HL-60/S4 (cell line): ENCODE data around the gene NPW.

Source experiments
- in situ Hi-C: fragments of 300-500 bp; cut with MboI; formaldehyde crosslinking; loops from 2 replicates; pipeline ENCODE4 v1.14.3; 2022; ENCODE audit warnings: low sequenced_read_pairs

NPW gene

GRCh38 chr16:2016407-2016922 is 3.1 kb upstream of the NPW start:
- in situ Hi-C loops, result loop anchor here (10.0 to 25.0 kb wide), 2 partner anchors 128 to 471 kb away; partner anchors contain the start of genes RAB26 and TBC1D24

- in situ Hi-C loops, result loop anchor here (10.0 to 25.0 kb wide), 2 partner anchors 125 to 467 kb away; partner anchors contain the start of genes RAB26 and TBC1D24
Observed at GRCh38 chr16:2019921-2020831, 591 bp downstream of the NPW start.

- in situ Hi-C loops, result loop anchor here (25.0 kb wide), 1 partner anchor 465 kb away; the partner anchor contains the start of gene TBC1D24
Observed at GRCh38 chr16:2022723-2023091, 3.1 kb downstream of the NPW start.

- in situ Hi-C loops, result loop anchor here (25.0 kb wide), 1 partner anchor 464 kb away; the partner anchor contains the start of gene TBC1D24
Observed at GRCh38 chr16:2023092-2024031, 3.8 kb downstream of the NPW start.

GRCh38 chr16:2024032-2024420 is 4.4 kb downstream of the NPW start:
- in situ Hi-C loops, result loop anchor here (25.0 kb wide), 1 partner anchor 463 kb away; the partner anchor contains the start of gene TBC1D24

- in situ Hi-C loops, result no loop called here
Observed at GRCh38 chr16:2025251-2025650, 5.7 kb downstream of the NPW start.

- in situ Hi-C loops, result no loop called here
Observed at GRCh38 chr16:2025878-2026460, 6.4 kb downstream of the NPW start.

- in situ Hi-C loops, result no loop called here
Observed at GRCh38 chr16:2026461-2027023, 7.0 kb downstream of the NPW start, which contains the start of gene NHERF2. Gene NHERF2 (plus strand): TSS chr16:2026902. CDS start chr16:2027006, 104 bp downstream.

- in situ Hi-C loops, result no loop called here
Observed at GRCh38 chr16:2027024-2028010, 7.7 kb downstream of the NPW start.

- in situ Hi-C loops, result no loop called here
Observed at GRCh38 chr16:2028146-2028545, 8.6 kb downstream of the NPW start.

- in situ Hi-C loops, result no loop called here
Observed at GRCh38 chr16:2028620-2029220, 9.1 kb downstream of the NPW start.

GRCh38 chr16:2029350-2029749 is 9.8 kb downstream of the NPW start:
- in situ Hi-C loops, result no loop called here

GRCh38 chr16:2030036-2030435 is 10.5 kb downstream of the NPW start:
- in situ Hi-C loops, result no loop called here

GRCh38 chr16:2031081-2031577 is 11.5 kb downstream of the NPW start:
- in situ Hi-C loops, result no loop called here

- in situ Hi-C loops, result no loop called here
Observed at GRCh38 chr16:2032285-2033056, 12.9 kb downstream of the NPW start.

GRCh38 chr16:2033057-2033908 is 13.7 kb downstream of the NPW start:
- in situ Hi-C loops, result no loop called here
